Ramos (cell line): Measurements from ENCODE around the gene MRPS2.

ENCODE experiments used
- in situ Hi-C: fragments of 300-500 bp; cut with MboI; formaldehyde crosslinking; loops from one replicate; pipeline ENCODE4 v1.14.3; 2022; ENCODE audit warnings: low sequenced_read_pairs; ENCODE audit not compliant: unreplicated experiment

The MRPS2 gene

DNA sequence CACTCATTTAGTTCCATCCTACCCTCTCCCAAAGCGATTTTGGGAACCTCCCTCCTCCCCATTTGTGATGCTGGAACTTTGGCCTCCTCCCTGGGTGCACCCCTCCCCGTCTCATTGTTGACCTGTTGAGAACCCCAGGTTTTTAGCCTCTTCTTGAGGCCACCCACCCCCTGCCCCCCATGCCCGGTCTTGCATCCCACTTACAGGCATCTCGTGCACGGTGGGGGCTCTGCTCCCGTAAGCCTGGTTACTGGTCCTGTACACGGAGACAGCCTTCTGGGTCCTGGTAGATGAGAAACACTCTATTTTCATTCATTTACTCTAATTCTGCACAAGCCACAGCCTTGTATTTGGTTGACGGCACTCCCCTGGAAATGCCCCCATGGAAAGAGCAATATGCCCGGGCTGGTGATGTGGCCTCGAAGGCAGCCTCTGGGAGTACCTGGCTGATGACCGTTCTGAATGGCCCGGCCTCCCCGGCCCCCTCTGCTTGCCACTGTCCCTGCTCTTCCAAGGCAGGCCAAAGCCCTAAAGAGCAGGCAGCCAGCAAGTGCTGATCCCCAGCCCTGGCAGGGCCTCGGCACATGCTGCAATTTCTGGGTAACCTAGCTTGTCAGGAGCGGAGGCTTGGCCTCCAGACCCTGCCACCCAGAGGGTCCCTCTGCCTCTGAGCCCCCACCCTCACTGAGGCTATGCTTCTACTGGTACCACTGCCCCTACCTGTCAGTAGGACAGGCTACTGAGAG lies 1.9 kb upstream of the MRPS2 start:
- in situ Hi-C loops: no loop called here

DNA sequence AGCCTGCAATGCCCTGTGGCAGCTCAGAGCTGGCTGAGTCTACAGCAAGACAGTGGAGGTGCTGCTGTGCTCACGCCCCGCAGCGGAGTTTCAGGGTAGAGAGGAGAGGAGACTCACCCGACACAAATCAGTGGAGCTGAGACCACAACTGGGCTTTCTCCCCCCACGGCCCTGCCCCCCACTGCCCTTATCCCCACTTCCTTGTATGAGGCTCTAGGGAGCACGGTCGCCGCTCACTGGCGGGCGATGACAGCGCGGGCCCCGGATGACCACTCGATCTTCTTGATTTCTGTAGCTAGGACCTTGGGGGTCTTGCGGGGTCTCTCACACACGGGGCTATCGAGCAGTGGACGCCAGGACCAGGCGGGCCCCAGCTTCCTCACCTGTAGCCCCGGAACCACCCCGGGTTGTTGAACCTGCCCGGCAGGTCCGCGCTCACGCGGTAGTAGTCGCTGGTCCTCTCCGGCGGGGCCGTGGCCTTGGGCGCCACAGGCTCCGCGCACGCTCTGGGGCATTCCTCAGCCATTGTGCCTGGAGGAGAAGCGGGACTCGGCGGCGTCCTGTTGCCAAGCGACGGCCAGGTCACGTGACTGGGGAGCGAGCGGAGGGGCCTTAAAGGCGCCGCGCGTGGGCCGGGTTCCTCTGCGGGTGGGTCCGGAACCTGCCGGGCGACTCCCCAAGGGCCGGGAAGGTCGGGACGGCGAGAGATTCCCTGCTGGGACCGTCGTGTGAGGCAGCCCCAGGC lies 984 bp upstream of the MRPS2 start:
- in situ Hi-C loops: no loop called here

GRCh38 chr9:135500071-135500524 lies 384 bp upstream of the MRPS2 start:
- in situ Hi-C loops: no loop called here

GRCh38 chr9:135501261-135502167 lies 1.0 kb downstream of the MRPS2 start:
- in situ Hi-C loops: no loop called here

- in situ Hi-C loops: no loop called here
Observed at GRCh38 chr9:135502168-135502872, 1.8 kb downstream of the MRPS2 start.

GRCh38 chr9:135502873-135503321 lies 2.4 kb downstream of the MRPS2 start:
- in situ Hi-C loops: no loop called here

GRCh38 chr9:135503371-135504261 lies 3.1 kb downstream of the MRPS2 start:
- in situ Hi-C loops: no loop called here

DNA sequence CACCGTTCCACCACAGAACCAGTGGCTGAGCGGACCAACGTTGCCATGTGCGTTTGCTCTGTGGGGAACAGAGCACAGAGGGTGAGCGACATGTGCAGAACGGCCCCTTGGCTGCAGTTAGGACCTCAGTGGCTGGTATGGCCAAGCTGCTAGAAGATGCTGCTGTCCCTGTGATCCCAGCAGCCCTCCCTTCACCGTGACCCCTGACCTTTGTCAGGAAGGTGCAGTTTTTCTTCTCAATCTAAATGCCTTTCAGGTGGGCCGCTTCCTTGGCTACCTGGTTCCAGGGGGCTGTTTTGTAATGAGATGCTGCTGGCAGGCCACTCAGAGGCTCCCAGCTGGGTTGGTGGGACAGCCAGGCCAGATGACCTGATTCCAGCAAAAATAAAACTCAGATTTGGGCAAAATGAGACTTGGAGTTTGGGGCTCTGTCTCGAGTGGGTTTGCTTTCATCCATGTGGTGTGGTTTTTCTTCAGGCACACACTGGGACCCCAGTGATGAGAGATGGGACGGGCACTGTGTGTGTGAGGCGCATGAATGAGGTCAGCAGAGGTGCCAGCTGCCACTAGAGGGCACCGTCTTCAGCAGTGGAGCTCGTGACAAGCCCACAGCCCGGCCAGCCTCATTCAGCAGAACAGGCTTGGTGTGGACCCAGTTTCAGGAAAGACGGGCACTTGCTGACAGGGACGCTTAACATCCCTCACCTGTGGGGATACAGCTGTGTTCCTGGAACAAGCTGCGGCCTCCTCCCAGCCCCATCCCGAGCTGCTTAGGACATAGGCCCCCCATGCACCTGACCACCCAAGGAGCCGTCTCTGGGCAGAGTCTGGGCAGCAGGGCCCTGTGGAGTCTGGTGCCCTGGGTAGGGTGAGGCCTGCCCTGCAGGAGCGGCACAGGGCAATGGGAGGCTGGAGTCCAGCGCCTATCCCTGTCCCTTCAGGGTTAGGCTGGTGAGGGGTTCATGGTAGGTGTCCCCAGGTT lies 4.1 kb downstream of the MRPS2 start:
- in situ Hi-C loops: no loop called here

GRCh38 chr9:135505406-135506187 lies 5.1 kb downstream of the MRPS2 start:
- in situ Hi-C loops: no loop called here

GRCh38 chr9:135506327-135507103 lies 6.0 kb downstream of the MRPS2 start:
- in situ Hi-C loops: no loop called here

DNA sequence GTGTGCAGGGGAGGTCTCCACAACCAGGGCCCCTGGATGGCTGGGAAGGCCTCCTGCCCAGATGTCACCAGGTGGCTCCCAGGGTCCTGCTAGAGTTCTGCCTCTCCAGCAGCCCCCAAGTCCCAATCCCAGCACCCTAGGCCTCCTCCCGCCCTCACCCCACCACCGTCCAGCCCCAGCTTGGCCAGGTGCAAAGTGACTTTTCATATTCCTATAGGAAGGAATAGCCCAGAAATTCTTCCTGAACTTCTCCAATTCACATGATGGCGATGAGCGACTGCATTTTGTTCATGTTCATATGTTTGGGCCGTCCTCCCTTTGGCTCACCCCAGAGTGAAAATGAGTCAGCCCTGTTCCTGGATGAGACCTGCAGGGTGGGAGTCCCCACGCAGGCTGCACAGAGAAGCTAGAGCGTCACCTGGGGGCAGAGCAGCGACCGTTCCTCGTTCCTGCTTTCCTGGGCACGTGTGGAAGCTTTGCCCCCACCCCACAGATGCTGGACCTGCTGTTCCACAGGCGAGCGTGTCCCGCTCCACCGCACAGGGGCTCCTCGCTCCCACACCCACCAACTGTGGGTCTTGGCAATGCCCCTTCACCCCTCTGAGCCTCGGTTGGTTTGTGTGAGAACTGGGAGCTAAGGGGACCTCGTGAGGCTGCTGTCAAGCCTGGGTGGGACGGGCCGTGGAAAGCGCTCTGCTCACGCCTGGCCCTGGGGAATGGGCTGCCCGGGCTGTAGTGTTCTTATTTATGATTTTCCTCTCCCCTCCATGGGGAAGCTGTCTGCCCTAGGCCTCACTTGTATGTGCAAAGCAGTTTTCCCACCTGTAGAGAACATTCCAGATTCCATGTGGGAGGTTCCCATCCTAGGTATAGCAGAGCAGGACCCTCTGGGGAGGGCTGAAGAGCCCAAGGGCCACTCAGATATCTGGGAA lies 6.9 kb downstream of the MRPS2 start:
- in situ Hi-C loops: no loop called here

GRCh38 chr9:135508211-135508820 lies 7.8 kb downstream of the MRPS2 start:
- in situ Hi-C loops: no loop called here

DNA sequence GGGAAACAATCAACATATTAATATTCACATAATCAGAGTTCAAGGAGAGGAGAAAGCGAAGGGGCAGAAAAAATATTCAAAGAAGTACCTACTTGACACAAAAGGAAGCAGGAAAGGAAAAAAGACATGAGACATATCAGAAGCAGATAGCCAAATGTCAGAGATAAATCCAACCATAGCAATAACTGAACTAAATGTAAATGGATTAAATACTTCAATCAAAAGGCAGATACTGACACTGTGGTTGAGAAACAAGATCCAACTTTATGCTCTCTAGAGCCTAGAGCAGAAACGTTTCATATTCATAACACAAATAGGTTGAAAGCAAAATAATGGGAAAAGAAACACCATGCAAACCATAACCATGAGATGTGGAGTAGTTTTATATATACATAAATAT lies 9.0 kb downstream of the MRPS2 start:
- in situ Hi-C loops: no loop called here

- in situ Hi-C loops: no loop called here
Observed at GRCh38 chr9:135512241-135512603, 11.7 kb downstream of the MRPS2 start.

GRCh38 chr9:135512904-135513303 lies 12.4 kb downstream of the MRPS2 start:
- in situ Hi-C loops: no loop called here
